ENCODE data around the gene CLEC16A.

Gene CLEC16A

DNA sequence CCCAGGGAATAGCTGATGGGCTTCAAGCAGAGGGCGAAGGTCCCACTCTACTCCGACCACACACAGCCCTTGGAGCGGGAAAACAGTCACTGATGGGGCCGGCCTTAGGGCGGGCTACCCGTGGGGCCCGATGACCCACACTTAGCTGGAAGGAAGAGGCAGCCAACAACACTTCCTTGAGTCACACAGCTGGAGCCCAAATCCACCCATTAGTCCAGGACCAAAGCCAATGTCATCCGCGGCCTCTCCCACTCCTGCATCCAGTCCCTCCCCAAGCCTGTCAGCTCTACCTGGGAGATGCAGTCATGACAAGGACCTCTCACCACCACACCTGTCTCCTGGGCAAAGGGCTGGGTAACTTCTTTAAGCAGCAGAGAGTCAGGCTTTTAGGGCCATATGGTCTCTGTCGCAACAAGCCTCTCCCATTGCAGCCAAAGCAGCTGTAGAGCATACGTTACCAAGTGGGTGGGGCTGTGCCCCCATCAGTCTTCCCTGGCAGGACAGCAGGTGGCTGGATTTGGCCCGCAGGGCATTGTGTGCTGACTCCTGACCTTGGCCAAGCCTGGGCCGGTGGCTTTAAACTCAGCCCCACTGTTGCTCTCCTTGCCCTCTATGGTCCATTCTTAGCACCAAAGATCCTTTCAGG lies 200.9 kb downstream of the CLEC16A start:
- no peak for DNase-seq

DNA sequence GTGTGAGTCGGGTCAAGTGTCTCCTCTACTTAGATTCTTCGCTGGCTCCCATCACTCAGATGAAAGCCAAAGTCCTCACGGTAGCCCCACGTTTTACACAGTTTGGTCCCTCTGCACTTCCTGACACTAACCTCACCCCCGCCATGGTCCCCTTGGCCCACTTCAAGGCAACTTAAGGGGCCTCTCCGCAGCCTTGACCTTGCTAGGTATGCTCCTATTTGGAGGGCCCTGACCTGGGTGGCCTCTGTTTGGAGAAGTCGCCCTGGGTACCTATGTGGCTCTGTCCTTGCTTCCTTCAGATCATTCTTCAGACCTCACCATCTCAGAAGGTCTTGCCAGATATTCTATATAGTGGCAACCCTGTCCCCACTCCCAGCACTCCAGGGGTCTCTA lies 201.5 kb downstream of the CLEC16A start:
- DNase-seq, result no peak

DNA sequence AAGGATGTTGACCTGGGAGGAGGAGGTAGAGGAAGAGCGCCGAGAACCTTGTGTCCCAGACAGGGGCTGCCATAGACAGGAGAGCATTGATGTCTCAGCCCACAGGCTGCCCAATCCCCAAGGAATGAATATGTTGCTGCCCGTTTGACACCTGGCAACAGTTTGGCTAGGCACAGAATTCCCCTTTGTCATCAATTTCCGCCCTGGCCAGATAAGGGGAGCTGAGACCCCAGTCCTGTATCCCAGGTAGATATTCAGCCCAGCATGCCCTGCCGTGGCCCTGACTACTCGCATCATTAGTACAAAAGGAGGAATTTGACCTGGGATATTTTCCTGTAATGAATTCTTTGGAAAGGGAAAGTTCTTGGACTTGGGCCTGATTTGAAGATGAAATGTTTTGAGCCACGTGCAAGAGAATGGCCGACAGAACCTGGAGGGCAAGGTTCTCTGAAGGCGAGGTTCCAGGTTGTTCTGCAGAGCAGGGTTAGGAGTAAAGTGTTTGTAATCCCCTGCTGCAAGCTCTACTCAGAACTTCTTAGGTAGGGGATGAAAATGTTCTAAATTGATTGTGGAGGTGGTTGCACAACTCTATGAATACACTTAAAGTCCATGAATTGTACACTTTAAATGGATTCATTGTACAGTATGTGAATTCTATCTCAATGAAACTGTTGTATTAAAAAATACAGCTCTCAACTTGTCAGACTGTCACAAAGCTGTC lies 202.8 kb downstream of the CLEC16A start:
- DNase-seq, result no peak

DNA sequence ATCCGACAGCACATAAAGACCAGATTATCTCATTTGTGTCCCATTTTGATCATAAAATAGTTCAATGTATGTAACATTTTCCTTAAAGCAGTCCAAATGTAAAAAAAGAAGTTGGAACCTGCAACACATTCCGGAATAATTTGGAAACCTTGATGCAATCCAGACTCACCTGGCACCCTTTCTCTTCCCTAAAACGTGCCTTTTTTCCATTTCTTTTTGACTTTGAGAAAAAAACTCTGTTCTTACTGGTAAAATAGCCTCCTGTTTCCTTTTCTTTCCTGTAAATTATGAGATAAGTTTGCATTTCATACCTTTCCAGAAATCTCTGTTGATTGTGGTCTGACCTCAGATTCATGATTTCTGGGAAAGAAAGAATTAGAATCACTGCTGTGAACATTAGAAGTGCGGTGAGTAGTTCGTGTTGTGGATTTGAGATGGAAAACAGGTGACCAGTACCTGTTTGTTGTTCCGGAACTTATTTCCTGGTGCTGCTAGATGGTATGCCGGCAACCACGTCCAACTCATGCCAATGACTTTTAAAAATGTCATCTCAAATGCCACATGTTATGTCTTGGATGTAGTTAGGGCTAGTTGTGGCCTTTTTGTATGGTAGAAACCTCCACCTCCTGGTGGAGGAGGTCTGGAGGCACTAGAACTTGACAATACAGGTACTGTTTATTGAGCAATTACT lies 203.5 kb downstream of the CLEC16A start:
- no peak for DNase-seq

DNA sequence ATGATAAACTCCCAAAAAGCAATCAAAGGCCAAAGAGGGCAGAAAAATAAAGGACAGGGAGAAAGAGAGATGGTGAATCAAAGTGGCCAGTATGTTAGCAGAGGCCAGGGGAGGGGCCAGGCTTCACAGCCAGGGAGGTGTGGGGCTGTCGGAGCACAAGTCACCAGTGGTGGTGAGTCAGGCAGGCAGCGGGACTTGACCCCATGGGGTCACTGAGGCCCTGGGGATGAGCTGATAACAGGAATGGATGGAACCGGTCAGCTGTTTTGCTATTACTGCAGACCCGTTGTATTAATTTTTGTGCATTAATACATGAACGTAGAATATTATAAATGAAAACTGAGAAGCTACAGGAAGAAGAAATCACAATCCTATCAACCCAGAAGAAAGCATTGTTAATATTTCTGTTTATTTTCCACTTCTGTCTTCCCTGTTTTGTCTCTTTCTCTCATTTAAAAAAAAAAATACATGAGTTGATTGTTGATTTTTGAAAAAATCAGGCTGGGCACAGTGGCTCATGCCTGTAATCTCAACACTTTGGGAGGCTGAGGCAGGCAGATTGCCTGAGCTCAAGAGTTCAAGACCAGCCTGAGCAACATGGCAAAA lies 204.8 kb downstream of the CLEC16A start:
- no peak for DNase-seq

DNA sequence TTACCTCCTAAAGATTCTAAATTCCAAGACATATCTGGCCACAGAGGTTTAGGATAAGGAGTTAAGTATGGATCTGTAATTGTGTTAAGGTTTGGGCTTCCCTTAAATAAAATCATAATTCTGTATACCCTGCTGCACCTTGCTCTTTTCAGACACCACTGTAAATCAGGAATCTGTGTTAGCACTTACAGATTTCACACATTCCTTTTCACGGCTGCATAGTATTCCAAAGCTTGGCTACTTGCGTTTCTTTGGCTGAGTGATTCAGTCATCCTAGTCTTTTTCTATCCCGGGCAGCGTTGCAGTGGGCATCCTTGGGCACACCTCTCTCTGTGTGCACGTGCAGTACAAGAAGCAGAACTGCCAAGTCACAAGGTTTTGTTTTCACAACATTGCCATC lies 205.8 kb downstream of the CLEC16A start:
- no peak for DNase-seq

DNA sequence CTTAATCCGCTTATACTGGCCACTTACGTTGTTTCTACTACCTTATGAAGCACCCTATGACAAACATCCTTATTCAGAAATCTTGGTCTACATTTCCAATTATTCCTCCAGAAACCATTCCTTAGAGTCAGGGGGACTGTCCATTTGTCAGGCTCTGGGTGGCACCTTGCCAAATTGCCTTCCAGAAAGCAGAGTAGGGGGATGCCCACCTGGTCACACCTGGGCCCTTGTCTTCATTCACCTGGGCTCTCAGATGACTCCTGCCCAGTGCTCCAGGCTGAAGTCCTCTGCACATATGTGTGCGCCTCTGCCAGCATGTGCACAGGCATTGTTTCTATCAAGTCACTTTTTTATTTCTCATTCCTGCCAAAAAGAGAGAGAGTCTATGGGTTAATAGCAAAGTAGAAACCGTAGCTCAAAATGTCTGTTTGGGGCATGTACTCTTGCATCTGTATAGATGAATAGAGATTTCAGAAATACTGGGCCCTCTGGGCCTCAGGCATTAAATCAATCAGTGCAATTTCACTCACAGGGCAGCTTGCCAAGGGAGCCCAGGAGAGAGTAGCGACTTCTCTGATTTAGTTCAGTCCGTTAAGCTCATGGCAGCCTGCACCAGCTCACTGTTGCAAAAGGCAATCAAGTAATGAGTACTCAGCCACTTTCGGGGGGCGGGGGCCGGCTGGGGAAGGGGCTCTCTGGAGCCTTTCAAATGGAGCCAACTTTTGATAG lies 207.0 kb downstream of the CLEC16A start:
- DNase-seq, result no peak

DNA sequence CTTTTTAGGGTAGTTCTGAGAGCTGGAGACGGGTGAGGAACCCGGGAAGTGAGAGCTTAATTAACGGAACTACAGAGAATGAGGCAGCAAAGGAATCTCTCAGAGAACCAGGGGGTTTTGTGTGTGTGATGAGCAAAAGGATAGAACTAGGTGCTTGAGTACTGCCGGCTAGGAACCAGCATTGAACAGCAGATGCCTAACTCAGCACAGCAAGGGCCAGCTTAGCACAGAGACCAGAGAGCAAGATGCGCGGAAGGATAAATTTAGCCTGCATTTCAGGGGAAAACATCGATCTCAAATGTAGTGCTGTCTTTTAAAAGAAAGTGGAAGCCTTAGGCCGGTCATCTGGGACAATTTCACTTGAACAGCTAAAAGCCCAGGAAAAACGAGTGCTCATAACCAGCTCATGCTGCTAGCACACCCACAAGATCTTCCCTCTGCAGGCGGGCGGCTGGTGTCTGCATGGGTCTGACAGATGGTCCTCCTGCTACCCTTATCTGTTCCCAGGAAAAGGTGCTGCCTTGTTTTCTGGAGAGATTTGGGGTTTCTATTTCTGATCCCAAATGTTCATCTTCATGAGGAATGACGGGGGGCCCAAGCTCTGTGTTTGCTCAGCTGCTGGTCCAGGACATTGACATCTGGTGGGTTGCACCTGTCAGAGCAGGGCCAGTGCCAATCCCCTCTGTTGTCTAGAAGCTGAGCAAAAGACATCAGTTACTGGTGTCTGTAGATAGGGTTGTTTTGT lies 207.7 kb downstream of the CLEC16A start:
- DNase-seq, result no peak

DNA sequence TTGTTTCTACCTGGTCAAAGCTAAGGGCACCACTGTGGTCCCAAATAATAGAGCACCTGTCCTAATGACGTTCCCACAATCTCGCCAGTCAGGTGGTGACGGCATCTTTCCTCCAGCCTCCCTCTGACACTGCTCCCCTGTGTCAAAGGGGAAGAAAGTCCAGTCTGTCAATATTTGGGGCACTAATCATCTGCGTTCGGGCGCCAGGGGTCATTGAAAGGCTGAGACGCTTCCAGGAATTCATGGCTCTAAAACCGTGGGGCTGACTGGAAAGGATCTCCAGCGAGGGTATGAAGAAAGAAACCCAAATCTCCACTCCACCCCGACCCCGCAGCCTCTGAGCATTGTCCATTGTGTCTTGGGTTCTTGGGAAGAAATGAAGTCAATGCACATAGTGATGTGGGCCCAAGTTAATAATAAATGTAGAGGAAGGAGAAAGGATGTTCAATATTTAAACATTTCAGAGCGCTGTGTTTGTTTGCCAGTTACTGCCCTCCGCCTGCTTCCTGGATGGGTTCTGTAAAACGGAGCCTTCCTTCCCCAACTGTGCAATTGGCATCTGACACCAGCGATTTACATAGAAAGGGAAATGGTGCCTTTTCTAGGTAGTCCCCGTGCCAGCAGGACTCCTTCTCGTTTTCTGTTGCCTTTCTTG lies 208.4 kb downstream of the CLEC16A start:
- DNase-seq, result no peak

DNA sequence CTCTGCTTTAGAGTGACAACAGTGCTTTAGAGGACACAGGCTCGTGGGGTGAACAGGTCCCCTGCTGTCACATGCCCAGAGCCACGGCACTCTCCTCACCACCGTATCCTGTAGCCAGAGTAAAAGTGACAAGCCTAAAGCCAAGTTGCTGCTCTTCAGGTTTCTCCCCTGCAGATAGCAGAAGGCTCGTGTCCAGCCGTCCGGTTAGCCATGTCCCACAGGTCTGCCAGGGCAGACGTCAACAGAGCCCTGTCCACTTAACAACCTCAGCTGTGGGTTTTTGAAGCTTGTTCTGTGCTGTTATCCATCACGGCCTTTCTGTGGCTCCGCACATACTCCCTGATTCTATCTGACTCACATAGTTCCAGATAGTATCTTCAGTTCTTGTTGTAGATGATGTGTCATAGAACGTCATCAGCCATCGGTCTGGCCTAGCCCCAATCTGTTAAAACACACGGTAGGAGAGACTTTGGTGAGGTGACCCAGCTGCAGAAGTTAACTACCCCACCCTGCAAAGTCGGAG lies 211.0 kb downstream of the CLEC16A start:
- DNase-seq, result peak; percentile 28

DNA sequence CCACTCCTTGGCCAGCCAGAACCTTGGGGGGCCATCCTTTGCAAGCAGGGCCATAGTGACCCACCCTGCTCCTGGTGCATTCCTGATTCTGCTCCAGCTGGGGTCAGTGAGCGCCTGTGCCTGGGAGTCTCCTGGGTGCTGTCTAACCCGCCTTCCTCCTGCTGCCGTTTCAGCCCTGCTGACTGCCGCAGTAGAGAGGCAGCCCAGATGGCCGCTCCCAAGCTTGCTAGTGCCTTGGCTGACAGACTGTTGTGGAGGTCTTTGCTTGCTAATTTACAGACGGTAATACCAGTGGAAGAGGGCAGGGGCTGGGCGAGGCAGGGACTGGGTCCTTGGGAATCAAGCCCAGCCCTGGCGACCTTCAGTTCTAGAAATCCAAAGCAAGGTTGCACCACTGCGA lies 212.0 kb downstream of the CLEC16A start:
- no peak for DNase-seq

DNA sequence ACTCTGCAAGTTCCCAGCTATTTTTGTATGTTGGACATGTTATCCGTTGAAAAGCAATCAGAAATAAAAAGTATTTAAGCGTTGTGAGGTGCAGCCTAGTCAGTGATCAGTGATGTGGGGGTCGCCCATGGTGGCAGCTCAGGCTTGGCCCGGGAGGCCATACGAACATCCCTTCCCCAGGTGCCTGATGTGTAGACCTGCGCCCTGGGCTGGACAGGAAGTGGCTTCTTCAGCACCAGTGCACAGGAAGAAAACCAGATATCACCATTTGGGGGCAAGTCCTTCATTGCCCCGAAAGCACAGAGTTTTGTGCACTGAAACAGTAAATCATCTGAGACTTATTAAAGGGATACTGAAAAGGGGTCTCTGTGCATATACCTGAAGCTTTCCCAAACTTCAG lies 212.8 kb downstream of the CLEC16A start:
- DNase-seq, result no peak

DNA sequence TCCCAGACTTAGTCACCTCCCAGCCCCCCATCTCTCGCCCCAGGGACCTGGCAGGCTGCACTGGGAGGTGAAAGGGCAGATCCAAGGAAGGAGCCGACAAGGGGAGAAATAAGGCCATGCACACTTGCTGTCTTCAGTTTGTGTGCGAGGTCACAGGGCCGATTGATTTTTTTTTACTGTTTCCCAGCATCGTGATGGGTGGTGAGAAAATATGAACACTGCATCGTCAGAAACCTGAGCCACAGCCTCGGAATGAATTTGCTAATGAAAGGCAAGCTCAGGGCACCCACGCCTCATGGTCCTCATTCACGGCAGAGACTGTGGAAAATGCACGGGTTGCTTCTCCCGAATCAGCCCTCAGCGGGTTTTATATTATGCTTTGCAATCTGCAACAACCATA lies 213.7 kb downstream of the CLEC16A start:
- no peak for DNase-seq

DNA sequence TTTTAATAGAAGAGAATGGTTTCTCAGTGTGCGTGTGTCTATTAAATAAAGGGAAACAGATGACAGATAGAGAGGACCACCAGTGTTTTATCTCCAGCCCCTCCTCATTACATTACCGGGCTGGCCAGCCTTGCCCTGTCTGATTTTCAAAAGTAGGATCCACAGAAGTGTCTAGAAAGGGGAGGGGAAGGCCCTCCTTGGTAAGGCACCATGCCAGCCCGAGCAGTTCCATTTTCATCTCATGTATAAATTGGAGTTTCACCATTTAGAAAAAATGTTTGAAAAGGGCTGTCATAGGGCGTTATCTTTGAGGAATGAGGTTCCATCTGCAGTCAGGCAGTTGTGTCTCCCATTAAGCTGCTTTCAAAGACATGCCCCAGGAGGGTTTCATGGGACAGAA lies 214.9 kb downstream of the CLEC16A start:
- no peak for DNase-seq

DNA sequence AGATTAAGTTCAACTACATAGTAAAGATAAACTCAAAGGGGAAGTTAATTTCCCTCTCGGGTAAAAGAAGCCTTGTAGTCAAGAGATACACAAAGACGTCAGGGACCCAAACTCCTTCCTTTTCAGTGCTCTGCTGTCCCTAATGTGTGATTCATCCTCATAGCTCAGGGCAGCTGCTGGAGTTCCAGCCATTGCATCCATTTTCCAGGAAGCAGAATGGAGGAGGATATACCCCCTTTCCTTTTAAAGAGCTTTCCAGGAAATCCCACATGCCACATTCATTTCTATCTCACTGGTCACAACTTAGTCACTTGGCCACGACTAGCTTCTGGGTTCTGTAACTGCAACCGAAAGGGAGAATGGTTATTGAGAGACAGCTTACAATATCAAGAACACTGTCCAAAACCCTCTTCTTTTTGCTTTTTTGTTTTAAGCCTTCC lies 216.3 kb downstream of the CLEC16A start:
- DNase-seq, result no peak

DNA sequence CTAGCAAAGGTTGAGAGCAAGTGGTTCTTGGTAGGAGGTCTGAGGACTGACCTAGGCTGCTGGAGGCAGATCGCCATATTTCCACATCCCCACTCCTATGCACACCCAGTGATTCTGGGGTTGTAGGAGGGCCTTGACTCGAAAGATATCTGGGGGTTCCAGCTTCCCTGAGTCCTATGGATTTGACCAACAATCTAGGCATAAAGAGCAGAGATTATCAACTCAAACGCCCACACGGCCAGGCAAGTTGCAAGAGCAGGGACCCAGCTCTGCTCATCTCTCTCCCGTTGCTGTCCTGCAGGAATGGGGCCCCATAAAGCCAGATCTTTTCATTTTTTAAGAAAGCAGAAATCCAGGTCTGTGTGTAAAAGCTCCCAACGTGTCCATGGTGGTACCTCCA lies 217.1 kb downstream of the CLEC16A start:
- no peak for DNase-seq

DNA sequence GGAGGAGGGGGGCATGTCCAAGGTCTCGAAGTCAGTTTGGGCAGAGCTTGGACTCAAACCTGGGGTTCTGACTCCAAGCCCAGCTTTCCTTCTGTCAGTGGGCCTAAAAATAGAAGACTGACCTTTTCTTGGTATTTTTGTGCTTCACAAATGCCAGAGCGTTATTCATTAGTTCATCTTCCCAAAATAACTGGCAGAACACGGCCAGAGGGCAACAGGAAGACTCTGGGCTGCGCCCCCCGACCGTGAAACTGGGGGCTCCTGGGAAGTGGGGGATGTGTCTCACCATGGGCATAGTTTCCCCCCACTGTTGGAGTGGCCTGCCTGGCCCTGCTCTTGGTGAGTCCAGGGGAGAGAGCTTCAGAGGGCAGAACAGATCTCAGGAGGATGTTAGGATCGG lies 217.6 kb downstream of the CLEC16A start:
- DNase-seq, result no peak

DNA sequence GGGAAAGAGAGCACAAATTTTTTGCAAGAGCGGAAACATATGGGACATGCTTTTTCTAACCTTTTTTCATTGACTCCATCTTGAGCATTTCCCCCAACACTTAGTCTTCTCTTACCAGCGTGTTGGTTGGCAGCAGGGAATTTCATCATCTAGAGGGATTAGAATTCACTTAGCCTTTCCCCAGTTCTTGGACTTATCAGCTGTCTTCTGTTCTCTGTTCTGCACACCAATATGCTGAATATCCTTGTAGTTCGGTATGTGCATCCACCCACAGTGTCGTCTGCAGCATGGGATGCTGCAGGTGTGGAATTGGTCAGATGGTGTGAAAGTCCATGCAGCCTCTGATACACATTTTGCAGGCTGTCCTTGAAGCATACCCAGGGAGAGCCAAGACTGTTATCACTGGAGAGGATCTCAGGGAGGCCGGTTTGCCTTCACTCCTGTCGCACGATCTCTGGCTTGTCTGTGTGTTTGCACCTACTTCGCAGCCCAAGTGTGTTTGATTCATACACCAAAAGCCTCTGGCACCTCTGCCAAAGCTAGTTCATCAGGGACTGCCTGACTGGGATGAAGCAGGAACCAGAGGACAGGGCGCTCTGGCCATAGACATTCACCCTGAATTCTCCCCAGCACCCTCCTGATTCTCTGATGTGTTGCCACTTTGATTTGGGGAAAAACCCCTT lies 218.4 kb downstream of the CLEC16A start:
- DNase-seq, result no peak

DNA sequence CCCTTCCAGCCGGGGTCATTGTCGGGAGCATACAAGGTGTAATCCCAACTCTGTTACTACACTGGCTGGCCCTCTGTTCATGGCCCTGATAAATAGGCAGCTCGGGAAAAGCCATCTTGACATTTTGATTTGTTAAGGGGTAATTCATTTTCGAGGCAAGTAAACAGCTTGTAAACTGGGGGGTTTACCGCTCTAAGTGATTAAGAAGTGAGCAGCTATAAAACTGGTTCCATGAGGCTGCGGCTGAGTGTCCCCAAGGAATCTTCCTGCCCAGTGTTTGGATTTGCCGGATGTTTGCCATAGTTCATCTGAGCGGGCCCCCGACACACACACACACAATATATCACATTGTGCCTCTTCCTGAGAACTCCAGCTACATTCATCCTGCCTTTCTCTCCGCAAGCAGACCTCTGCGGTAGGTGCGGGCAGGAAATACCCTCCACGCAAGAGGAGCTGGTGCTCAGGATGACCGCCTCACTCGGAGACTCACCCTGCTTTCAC lies 219.4 kb downstream of the CLEC16A start:
- no peak for DNase-seq

DNA sequence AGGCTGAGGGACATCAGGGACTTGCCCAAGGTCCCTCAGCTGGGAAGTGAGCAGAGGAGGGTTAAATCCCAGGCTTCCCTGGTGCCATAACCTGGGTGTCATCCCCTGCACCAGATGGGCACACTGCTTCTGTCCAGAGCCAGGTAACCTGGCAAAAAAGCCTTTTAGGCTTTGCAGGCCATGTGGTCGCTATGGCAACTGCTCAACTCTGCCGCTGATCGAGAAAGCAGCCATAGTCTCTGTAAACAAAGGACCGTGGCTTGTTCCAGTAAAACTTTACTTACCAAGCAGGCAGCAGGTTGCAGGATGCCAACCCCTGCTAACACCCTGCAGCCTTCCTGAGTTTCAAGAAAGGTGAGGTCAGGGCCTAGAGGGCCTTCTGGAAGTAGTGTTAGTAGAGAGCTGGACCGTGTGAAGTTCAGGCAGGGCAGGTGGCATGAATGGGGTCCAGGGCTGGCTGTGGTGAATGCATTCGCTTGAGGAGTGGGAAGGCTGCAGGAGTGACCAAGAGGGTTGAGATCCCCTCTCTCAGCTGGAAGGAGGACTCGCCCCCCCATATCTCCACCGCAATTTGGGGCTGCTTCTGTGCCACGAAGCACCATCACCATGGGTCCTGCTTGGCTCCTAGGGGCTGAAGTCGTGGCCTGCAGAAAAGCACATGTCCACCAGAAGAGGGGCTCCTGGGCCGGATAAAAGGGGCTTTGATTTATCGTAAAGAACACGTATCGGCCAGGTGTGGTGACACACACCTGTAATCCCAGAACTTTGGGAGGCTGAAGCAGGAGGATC lies 220.3 kb downstream of the CLEC16A start:
- DNase-seq, result no peak
